Activated T-cell treated with anti-CD3 and anti-CD28 coated beads, Interleukin-2, amount 50 U/mL, for 24 hours (primary cell): ENCODE data around the gene CPNE7.

Source experiments
- DNase-seq: peaks from one replicate; pipeline ENCODE4 v3.0.0-alpha.2; 2020
- H3K27ac Mint-ChIP-seq: 2 replicates; pipeline ENCODE4 v1.8.0; 2020; ENCODE audit warnings: mild to moderate bottlenecking, mixed read lengths
- H3K27me3 Mint-ChIP-seq: 2 replicates; pipeline ENCODE4 v1.8.0; 2020; ENCODE audit warnings: mixed read lengths
- H3K36me3 Mint-ChIP-seq: 2 replicates; pipeline ENCODE4 v1.8.0; 2020; ENCODE audit warnings: low read depth, mixed read lengths
- H3K4me1 Mint-ChIP-seq: 2 replicates; pipeline ENCODE4 v1.8.0; 2020; ENCODE audit warnings: low read depth, mixed read lengths
- H3K4me3 Mint-ChIP-seq: 2 replicates; pipeline ENCODE4 v1.8.0; 2020; ENCODE audit warnings: mild to moderate bottlenecking, moderate library complexity, mixed read lengths
- H3K9me3 Mint-ChIP-seq: 2 replicates; pipeline ENCODE4 v1.8.0; 2020; ENCODE audit warnings: mixed read lengths

CPNE7 gene

GRCh38 chr16:89607937-89608740 is 32.6 kb downstream of the CPNE7 start:
- no peaks in the 10 kb centered on the region for H3K9me3 Mint-ChIP-seq
- H3K4me3 Mint-ChIP-seq: no peak overlapping the region
- no peaks in the 10 kb centered on the region for H3K36me3 Mint-ChIP-seq
- no peaks in the 10 kb centered on the region for H3K27me3 Mint-ChIP-seq
- H3K27ac Mint-ChIP-seq: no peak overlapping the region
- no peak for DNase-seq
- H3K4me1 Mint-ChIP-seq: peaks cover under 1% of the 10 kb centered on the region

DNA sequence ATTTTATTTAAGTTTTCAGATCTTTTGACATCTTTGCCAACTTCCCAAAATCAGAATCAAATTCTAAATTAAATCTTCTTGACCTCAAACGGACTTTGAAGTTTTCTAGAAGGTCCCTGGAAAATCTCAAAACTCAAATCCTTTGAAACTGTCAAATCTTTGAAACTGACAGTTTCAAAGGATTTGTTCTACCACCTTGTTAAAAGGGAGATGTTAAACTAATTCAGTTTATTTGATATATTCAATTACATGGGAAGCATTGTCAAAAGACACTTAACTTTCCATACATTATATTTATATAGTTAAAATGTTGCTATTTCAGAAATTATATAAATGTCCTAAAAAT is 34.5 kb downstream of the CPNE7 start:
- Mint-ChIP-seq H3K27me3 (no peaks in the 10 kb centered on the region), H3K36me3 (no peaks in the 10 kb centered on the region), H3K4me1 (no peaks in the 10 kb centered on the region), H3K27ac (no peak overlapping the region), H3K9me3 (no peaks in the 10 kb centered on the region), H3K4me3 (no peak overlapping the region)
- DNase-seq: no peak

- no peak overlapping the region for H3K4me3 Mint-ChIP-seq
- no peaks in the 10 kb centered on the region for H3K27me3 Mint-ChIP-seq
- no peak for DNase-seq
- no peaks in the 10 kb centered on the region for H3K9me3 Mint-ChIP-seq
- no peaks in the 10 kb centered on the region for H3K36me3 Mint-ChIP-seq
- peaks cover 12% of the 10 kb centered on the region for H3K4me1 Mint-ChIP-seq
- H3K27ac Mint-ChIP-seq: no peak overlapping the region
Measured at GRCh38 chr16:89612415-89613166, 37.0 kb downstream of the CPNE7 start.

- H3K9me3 Mint-ChIP-seq: no peaks in the 10 kb centered on the region
- no peak within 1 kb of the TSS for H3K27ac Mint-ChIP-seq
- no peaks in the 10 kb centered on the region for H3K27me3 Mint-ChIP-seq
- no peak within 1 kb of the TSS for H3K4me3 Mint-ChIP-seq
- peaks cover 12% of the 10 kb centered on the region for H3K4me1 Mint-ChIP-seq
- no peaks in the 10 kb centered on the region for H3K36me3 Mint-ChIP-seq
- no peak for DNase-seq
Measured at GRCh38 chr16:89613231-89613953, 37.8 kb downstream of the CPNE7 start, which contains the start of gene DPEP1. DPEP1 (plus strand) TSS chr16:89613642; CDS start chr16:89630411, 16,769 bp downstream.

GRCh38 chr16:89613954-89614459 is 38.4 kb downstream of the CPNE7 start:
- Mint-ChIP-seq H3K27me3 (no peaks in the 10 kb centered on the region), H3K27ac (no peak overlapping the region), H3K36me3 (no peaks in the 10 kb centered on the region), H3K9me3 (no peaks in the 10 kb centered on the region), H3K4me3 (no peak overlapping the region), H3K4me1 (peaks cover 12% of the 10 kb centered on the region)
- no peak for DNase-seq

GRCh38 chr16:89615176-89615575 is 39.6 kb downstream of the CPNE7 start:
- DNase-seq: no peak
- Mint-ChIP-seq H3K4me1 (peaks cover 12% of the 10 kb centered on the region), H3K27ac (no peak overlapping the region), H3K27me3 (no peaks in the 10 kb centered on the region), H3K36me3 (no peaks in the 10 kb centered on the region), H3K9me3 (no peaks in the 10 kb centered on the region), H3K4me3 (no peak overlapping the region)

DNA sequence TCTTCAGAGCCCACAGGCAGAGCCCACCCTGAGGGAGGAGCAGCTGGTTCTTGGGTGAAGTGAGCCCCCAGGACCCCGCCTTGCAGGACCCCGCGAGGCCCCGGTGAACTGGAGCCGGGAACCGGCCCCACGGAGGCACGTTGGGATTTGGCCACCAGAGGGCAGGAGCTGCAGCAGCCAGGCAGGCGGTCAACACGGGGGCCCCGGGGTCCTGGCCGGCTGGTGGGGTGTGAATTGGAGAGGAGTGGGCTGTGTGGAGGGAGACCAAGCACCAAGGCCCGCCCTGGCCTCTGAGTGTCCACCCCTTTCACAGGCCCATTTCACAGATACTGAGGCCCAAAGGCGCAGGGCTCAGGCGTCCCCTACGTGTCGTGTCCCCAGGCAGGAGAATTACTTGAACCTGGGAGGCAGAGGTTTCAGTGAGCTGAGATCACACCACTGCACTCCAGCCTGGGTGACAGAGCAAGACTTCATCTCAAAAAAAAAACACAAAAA is 40.1 kb downstream of the CPNE7 start:
- no peak overlapping the region for H3K4me3 Mint-ChIP-seq
- DNase-seq: peak; percentile 72
- H3K36me3 Mint-ChIP-seq: no peaks in the 10 kb centered on the region
- H3K9me3 Mint-ChIP-seq: no peaks in the 10 kb centered on the region
- H3K27me3 Mint-ChIP-seq: no peaks in the 10 kb centered on the region
- H3K27ac Mint-ChIP-seq: no peak overlapping the region
- H3K4me1 Mint-ChIP-seq: peaks cover 12% of the 10 kb centered on the region

DNA sequence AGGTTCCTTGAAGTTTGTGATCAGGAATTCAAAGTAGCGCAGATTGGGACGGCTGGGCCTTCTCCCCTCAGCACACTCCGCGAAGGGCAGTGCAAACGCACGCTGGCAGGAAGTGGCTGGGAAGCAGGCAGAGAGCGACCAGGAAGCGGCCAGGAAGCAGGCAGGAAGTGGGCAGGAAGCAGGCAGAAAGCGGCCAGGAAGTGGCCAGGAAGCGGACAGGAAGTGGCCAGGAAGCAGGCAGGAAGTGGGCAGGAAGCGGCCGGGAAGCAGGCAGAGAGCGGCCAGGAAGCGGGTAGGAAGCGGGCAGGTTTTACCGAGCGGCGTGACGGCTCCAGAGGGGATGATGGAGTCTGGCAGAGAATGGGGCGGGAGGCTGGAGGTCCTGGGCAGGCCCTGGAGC is 41.1 kb downstream of the CPNE7 start:
- Mint-ChIP-seq H3K27ac (peak overlapping the region; percentile 64), H3K4me1 (peaks cover 12% of the 10 kb centered on the region), H3K36me3 (no peaks in the 10 kb centered on the region), H3K9me3 (no peaks in the 10 kb centered on the region), H3K27me3 (no peaks in the 10 kb centered on the region), H3K4me3 (no peak overlapping the region)
- DNase-seq: no peak

DNA sequence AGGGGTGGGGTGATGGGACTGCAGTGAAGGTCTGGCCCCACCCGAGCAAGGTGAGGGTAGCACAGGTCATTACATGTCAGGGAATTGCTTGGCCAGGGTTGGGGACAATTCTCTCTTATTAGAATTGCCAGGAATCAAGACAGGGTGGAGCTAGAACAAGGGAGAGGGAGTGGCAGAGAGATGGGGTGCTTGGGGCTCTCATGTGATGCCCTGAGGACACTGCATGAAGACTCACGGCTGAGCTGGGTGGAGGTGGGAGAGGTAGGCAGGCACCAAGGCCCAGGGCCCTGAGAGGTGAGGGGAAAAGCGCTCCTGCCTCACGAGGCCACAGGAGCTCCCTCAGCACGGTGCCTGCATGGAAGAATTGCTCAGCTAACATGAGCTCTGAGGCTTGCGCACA is 41.5 kb downstream of the CPNE7 start:
- H3K4me3 Mint-ChIP-seq: no peak overlapping the region
- H3K36me3 Mint-ChIP-seq: no peaks in the 10 kb centered on the region
- no peak for DNase-seq
- peaks cover 12% of the 10 kb centered on the region for H3K4me1 Mint-ChIP-seq
- H3K27me3 Mint-ChIP-seq: peaks cover 3% of the 10 kb centered on the region
- no peaks in the 10 kb centered on the region for H3K9me3 Mint-ChIP-seq
- peak overlapping the region; percentile 64 for H3K27ac Mint-ChIP-seq

- no peak overlapping the region for H3K27ac Mint-ChIP-seq
- H3K4me3 Mint-ChIP-seq: no peak overlapping the region
- H3K36me3 Mint-ChIP-seq: no peaks in the 10 kb centered on the region
- peaks cover 12% of the 10 kb centered on the region for H3K4me1 Mint-ChIP-seq
- no peaks in the 10 kb centered on the region for H3K9me3 Mint-ChIP-seq
- no peak for DNase-seq
- peaks cover 14% of the 10 kb centered on the region for H3K27me3 Mint-ChIP-seq
Measured at GRCh38 chr16:89618109-89618998, 42.8 kb downstream of the CPNE7 start.

DNA sequence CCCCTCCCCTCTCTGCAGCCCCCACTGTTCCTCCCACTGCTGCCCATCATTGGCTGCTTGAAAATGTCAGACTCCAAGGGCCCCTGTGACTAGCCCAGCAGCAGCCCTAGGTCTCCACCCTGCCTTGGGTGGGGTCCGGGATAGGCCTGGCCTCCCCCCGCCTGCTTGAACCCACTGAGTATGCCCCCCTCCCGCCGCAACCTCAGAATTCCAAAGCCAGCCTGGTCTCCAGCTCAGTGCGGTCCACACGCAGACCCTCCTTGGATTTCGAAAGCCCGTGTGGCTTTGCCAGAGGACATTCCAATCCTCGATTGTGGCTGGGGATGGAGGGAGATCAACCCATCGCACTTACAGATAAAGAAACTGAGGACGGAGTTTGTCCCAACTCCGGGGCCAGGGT is 44.3 kb downstream of the CPNE7 start:
- H3K4me3 Mint-ChIP-seq: no peak overlapping the region
- peaks cover 24% of the 10 kb centered on the region for H3K27me3 Mint-ChIP-seq
- no peak overlapping the region for H3K27ac Mint-ChIP-seq
- no peaks in the 10 kb centered on the region for H3K9me3 Mint-ChIP-seq
- H3K4me1 Mint-ChIP-seq: peaks cover 12% of the 10 kb centered on the region
- no peak for DNase-seq
- no peaks in the 10 kb centered on the region for H3K36me3 Mint-ChIP-seq

DNA sequence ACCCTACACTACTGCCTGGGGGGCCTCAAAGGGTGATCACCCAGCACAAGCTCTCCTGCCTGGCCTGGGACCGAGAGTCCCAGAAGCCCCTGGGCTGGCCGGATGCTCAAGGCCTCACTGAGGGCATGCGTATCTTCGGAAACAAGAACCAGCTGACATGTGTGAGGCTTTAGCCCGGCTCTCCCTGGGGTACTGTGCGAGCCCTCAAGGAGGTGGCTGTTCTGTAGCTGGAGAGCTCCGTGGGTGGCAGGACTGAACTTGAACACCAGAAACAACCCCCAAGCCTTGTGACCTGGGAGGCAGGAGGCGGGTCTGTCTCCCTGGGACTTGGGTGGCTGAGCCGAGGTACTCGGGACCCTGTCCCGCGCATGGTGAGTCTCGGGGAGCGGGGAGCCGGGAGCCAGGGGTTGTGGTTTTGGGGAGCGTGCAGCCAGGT is 44.9 kb downstream of the CPNE7 start:
- peaks cover 30% of the 10 kb centered on the region for H3K27me3 Mint-ChIP-seq

GRCh38 chr16:89621136-89621697 is 45.7 kb downstream of the CPNE7 start:
- H3K27me3 Mint-ChIP-seq: peaks cover 31% of the 10 kb centered on the region

More for the DNA sequence above, 44.9 kb downstream of the CPNE7 start:
- no peaks in the 10 kb centered on the region for H3K36me3 Mint-ChIP-seq
- H3K27ac Mint-ChIP-seq: no peak overlapping the region
- no peak overlapping the region for H3K4me3 Mint-ChIP-seq
- no peak for DNase-seq
- peaks cover 12% of the 10 kb centered on the region for H3K4me1 Mint-ChIP-seq
- no peaks in the 10 kb centered on the region for H3K9me3 Mint-ChIP-seq

More at GRCh38 chr16:89621136-89621697, 45.7 kb downstream of the CPNE7 start:
- Mint-ChIP-seq H3K4me1 (peaks cover 11% of the 10 kb centered on the region), H3K4me3 (no peak overlapping the region), H3K9me3 (no peaks in the 10 kb centered on the region), H3K27ac (no peak overlapping the region), H3K36me3 (no peaks in the 10 kb centered on the region)
- no peak for DNase-seq
